H1 (cell line): Measurements from ENCODE around the gene CNTNAP1. TPM values are rescaled to one million over a fixed set of nuclear protein-coding genes. Genes with fewer than 3 reads are reported as not detected.

ENCODE experiments used
- CEBPB ChIP-seq: IDR thresholded peaks from 2 replicates; pipeline ENCODE4 v1.6.1; 2012; ENCODE audit warnings: low read depth, low read length
- CTCF ChIP-seq, 3 experiments: IDR thresholded peaks; 1 replicate in 2 of 3; 2 replicates in 1 of 3; pipeline versions ENCODE4 v1.5.1 to v1.6.1; 2011; ENCODE audit warnings: low read length in 3 of 3, mild to moderate bottlenecking in 3 of 3, inconsistent platforms in 2 of 3, low read depth in 1 of 3, moderate library complexity in 1 of 3; ENCODE audit not compliant: insufficient read depth in 1 of 3; ENCODE audit errors: control extremely low read depth in 1 of 3
- EGR1 ChIP-seq: IDR thresholded peaks from 2 replicates; pipeline ENCODE4 v1.6.1; 2011; ENCODE audit warnings: low read depth, low read length, borderline replicate concordance
- POLR2AphosphoS5 ChIP-seq: IDR thresholded peaks from 2 replicates; pipeline ENCODE4 v1.6.1; 2011; ENCODE audit warnings: low read depth, low read length
- SUZ12 ChIP-seq: fragments of 200-600 bp; sonication (generic); IDR thresholded peaks from 2 replicates; pipeline ENCODE4 v1.6.1; 2012; ENCODE audit warnings: mild to moderate bottlenecking, inconsistent platforms, low read length, moderate library complexity, mixed read lengths
- TBP ChIP-seq: IDR thresholded peaks from 2 replicates; pipeline ENCODE4 v1.6.1; 2011; ENCODE audit warnings: low read depth, low read length, improper control_type of control experiment
- YY1 ChIP-seq: IDR thresholded peaks from 2 replicates; pipeline ENCODE4 v1.6.1; 2011; ENCODE audit warnings: low read depth, mild to moderate bottlenecking, low read length
- polyA plus RNA-seq, 7 experiments: library from polyadenylated mRNA; depleted of rRNA in 3 of 7; stranded (reverse) in 5 of 7; unstranded in 2 of 7; fragments of >200 nt in 5 of 7; fragments of 200-250 nt in 2 of 7; gene quantifications; 1 replicate in 5 of 7; 2 replicates in 1 of 7; 4 replicates in 1 of 7; pipeline versions ENCODE4 v1.2.1 to v1.2.3, GENCODE V29; 2011 to 2013; ENCODE audit warnings: missing spikeins in 2 of 7, mixed read lengths in 2 of 7
- total RNA-seq: library from RNA; stranded (reverse); fragmentation: NEBNext Ultra II Directional; extraction: Animal tissue kit (Norgen Biotek cat#: 25700); gene quantifications from 2 replicates; pipeline ENCODE4 v1.2.1, GENCODE V29; 2021

Gene CNTNAP1
- total and polyA plus RNA-seq, 2 of the 8 experiments (the other 6 are each of a cell fraction or from before 2014, with no cell fraction given) = 4.7 to 10.0 TPM

GRCh38 chr17:42675348-42675964 is 6.9 kb upstream of the CNTNAP1 start (continued):
- TF ChIP-seq CTCF (IDR thresholded peaks at IDR 0.05; ENCODE audit: control extremely low read depth in 1 of 3, insufficient read depth in 1 of 3, low read depth in 1 of 3, low read length in 3 of 3) (no peak), CEBPB (no peak), EGR1 (no peak), TBP (no peak), YY1 (no peak), SUZ12 (peak; percentile 33; the same call in 1 of the 2 replicates), POLR2AphosphoS5 (no peak)
